ENCODE results near the gene NDUFA7.

The NDUFA7 gene

GRCh38 chr19:8336660-8337059 is 15.5 kb upstream of the NDUFA7 start:
- TF ChIP-seq CTCF (IDR thresholded peaks at IDR 0.05; ENCODE audit: borderline replicate concordance, insufficient read depth, low read depth, low read length): no peak

GRCh38 chr19:8336072-8336569 is 14.9 kb upstream of the NDUFA7 start:
- no peak overlapping the region for H3K4me3 ChIP-seq (ENCODE audit: low read depth, low read length)
- no peak for TF ChIP-seq CTCF (IDR thresholded peaks at IDR 0.05; ENCODE audit: borderline replicate concordance, insufficient read depth, low read depth, low read length)

More at GRCh38 chr19:8336660-8337059, 15.5 kb upstream of the NDUFA7 start:
- no peak overlapping the region for H3K4me3 ChIP-seq (ENCODE audit: low read depth, low read length)

- H3K4me3 ChIP-seq (ENCODE audit: low read depth, low read length): no peak overlapping the region
- TF ChIP-seq CTCF (IDR thresholded peaks at IDR 0.05; ENCODE audit: borderline replicate concordance, insufficient read depth, low read depth, low read length): peak; percentile 44
Measured at GRCh38 chr19:8335343-8336071, 14.3 kb upstream of the NDUFA7 start.

- H3K4me3 ChIP-seq (ENCODE audit: low read depth, low read length): no peak overlapping the region
- TF ChIP-seq CTCF (IDR thresholded peaks at IDR 0.05; ENCODE audit: borderline replicate concordance, insufficient read depth, low read depth, low read length): no peak
Measured at GRCh38 chr19:8334458-8335342, 13.5 kb upstream of the NDUFA7 start.

- no peak for TF ChIP-seq CTCF (IDR thresholded peaks at IDR 0.05; ENCODE audit: borderline replicate concordance, insufficient read depth, low read depth, low read length)
Measured at GRCh38 chr19:8333767-8334457, 12.7 kb upstream of the NDUFA7 start.

GRCh38 chr19:8332976-8333766 is 12.0 kb upstream of the NDUFA7 start:
- no peak overlapping the region for H3K4me3 ChIP-seq (ENCODE audit: low read depth, low read length)
- TF ChIP-seq CTCF (IDR thresholded peaks at IDR 0.05; ENCODE audit: borderline replicate concordance, insufficient read depth, low read depth, low read length): no peak

More at GRCh38 chr19:8333767-8334457, 12.7 kb upstream of the NDUFA7 start:
- no peak overlapping the region for H3K4me3 ChIP-seq (ENCODE audit: low read depth, low read length)

All from GM12875 (cell line).